Medulla oblongata (tissue), 1 donor: ENCODE data around the gene ELF1.
A peak's percentile ranks its signal among the peaks of the same experiment; 100 is the strongest.
"Not testable (repeated sequence)": the region's sequence is repeated elsewhere in the genome, so short reads cannot be mapped to it uniquely, and the experiment has no call there.

Experiments used
- DNase-seq: peaks from one replicate; pipeline ENCODE4 v3.0.0-alpha.2; 2015; ENCODE audit errors: extremely low spot score

ELF1 gene

GRCh38 chr13:41042419-41042818 lies 23.3 kb upstream of the ELF1 start:
- not testable (repeated sequence) for DNase-seq

DNA sequence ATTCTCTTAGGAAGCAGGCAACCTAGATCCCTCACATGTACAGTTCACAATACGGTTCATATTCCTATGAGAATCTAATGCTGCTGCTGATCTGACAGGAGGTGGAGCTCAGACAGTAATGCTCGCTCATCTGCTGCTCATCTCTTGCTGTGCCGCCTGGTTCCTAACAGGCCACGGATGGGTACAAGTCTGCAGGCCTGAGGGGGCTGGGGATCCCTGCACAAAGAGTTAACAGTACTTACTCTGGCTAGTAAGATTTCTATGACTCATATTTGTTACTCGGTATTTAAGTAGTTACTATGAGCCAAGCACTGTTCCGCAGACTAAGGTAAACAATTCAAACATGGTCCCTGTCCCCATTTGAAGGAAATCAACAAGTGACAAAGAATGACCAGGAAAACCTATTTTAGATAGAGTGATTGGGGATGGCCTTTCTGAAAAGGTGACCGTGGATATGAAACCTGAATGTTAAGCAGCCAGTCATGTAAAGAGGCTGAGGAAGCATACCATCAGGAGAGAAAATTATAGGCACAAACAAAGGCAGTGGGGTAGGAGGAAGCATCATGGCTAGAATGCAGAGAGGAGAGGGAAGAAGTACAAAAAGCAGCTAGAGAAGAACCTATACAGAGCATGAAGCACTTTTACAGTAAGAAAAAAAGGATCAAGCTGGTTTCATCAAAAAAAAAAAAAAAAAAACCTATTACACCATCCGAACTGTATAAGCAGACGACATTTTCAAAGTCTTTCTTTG lies 21.6 kb upstream of the ELF1 start:
- DNase-seq: no peak

GRCh38 chr13:41039746-41040145 lies 20.6 kb upstream of the ELF1 start:
- DNase-seq: no peak

- not testable (repeated sequence) for DNase-seq
These were observed 17.4 kb upstream of the ELF1 start for GRCh38 chr13:41036557-41036956.

GRCh38 chr13:41034881-41035280 lies 15.8 kb upstream of the ELF1 start:
- no peak for DNase-seq

- no peak for DNase-seq
These were observed 15.3 kb upstream of the ELF1 start for GRCh38 chr13:41034382-41034781.

- DNase-seq: no peak
These were observed 13.7 kb upstream of the ELF1 start for GRCh38 chr13:41032691-41033376.

DNA sequence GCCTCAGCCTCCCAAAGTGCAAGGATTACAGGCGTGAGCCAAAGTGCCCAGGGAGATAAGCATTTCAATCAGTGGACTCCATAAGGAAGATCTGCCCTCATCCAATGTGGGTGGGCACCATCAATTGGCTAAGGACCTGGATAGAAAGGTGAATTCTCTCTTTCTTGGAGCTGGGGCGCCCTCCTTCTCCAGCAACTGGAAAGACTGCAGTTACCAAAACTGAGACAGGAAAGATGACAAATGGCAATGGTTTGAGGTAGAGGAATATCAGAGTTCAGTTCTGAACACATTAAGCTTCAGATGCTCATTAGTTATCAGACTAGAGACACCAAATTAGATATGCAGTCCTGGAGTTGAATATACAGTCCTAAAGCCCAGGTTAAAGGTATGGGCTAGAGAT lies 10.5 kb upstream of the ELF1 start:
- DNase-seq: no peak

DNA sequence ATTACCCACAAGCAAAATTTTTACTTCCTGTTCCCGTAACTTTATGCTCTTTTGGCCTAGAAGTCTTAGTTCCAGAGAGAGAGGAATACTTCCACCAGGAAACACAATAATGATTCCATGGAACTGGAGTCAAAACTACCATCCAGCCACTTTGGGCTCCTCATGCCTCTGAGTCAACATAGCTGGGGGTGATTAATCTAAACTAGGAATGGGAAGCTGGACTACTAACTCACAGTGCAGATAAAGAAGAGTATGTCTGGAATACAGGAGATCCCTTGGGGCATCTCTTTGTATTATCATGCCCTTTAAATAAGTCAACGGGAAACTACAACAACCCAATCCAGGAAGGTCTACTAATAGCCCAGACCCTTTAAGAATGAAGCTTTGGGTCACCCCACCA lies 8.9 kb upstream of the ELF1 start:
- DNase-seq: no peak

- no peak for DNase-seq
These were observed 7.7 kb upstream of the ELF1 start for GRCh38 chr13:41026788-41027187.

DNA sequence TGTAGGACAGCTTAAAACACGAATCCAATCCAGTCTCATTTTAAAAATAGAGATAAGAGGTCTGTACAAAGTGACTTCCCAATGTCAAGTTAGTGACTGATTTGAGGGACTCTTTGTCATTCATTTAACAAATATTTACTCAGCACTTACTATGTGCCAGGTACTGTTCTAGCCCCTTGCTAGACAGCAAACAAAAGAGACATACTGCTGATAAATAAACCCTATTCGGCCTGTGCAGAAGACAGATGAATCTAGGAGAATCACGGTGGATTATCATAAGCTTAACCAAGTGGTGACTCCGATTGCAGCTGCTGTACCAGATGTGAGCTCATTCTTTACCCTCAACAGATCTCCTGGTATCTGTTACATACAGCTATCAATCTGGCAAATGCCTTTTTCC lies 6.4 kb upstream of the ELF1 start:
- DNase-seq: no peak

DNA sequence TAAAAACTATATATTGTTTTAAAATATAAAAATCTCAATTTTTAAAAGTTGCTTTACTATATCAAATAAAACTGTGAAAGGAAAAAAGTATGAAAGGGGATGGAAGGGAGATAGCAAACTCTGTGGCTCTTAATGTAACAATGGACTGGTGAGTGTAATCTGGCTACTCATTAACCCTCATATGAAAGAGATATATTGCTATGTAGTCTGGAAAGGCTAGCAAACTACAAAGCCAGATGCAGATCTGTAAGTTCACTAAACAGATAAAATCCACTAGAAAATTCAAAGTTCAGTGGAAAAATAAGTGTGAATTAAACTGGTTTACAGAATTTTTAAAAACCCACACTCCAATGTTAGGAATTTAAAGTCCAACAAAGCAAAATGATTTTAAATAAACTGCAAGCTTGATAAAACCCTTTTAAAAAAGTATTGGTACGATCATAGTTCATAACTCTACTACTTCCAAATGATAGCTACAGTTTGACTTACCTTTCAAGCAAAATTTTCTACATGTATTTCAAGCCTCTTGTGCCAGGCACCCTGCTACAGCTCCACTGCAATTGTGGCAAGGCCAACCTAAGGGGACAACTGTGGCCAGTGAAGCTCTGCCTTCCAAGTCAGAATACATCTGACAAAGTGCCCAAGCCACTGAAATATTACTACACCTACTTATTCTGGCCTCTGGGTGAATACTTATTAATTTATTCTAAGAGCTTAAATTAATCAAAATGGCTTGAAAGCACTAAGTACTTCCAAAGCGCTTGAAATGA lies 647 bp upstream of the ELF1 start:
- peak; percentile 34 for DNase-seq

DNA sequence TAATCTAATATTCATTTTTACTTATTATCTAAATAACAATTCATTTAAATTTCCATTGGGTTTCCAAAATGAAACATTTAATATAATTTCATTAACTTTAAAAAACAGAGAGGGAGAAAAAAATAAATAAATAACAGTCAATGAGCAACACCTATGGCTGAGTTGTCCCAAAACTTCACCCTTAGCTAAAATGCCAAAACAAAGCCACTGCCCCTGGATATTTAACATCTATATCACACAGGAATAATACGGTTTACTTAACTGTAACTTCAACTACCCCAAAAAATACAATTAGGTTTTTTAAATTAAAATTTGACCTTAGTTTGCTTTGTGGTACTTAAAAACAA lies 541 bp downstream of the ELF1 start:
- no peak for DNase-seq

GRCh38 chr13:41017817-41018601 lies 1.1 kb downstream of the ELF1 start:
- DNase-seq: peak; percentile 30

DNA sequence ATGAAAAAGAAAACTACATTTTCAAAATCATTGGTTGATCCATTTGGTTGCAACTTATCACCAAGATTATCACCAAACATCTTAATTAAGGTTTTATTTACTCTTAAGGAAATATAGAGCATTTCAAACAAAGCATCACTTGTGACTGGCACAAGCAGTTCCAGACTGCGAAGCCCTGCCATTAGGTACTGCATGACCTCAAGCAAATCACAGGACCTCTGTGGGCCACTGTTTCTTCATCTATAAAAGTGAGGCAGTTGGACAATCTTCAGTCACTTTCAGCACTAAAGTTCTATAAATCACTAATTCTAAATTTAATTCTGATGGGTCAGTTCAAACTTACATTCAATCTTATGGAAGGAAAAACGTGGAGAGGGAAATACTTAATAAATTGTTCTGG lies 2.0 kb downstream of the ELF1 start:
- DNase-seq: peak; percentile 83

- DNase-seq: no peak
These were observed 3.2 kb downstream of the ELF1 start for GRCh38 chr13:41015920-41016319.

DNA sequence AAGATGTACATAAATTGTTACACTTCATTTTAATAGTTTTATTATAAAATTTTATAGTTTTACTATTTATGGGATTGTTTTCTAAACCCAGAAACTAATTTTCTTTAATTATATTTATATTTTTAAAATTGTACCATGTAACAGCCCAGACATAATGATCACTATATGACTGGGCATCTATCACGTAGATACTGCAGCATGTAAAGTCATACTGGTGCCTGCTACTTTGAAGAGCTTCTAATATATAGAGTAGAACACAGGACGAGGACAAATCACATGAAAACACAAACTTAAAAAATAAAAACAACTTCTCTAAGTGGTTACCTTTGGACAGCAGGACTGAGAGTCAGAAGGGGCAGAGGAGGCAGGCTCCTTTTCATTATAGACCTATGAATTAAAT lies 5.3 kb downstream of the ELF1 start:
- no peak for DNase-seq

GRCh38 chr13:41012536-41012935 lies 6.6 kb downstream of the ELF1 start:
- no peak for DNase-seq

- DNase-seq: no peak
These were observed 7.6 kb downstream of the ELF1 start for GRCh38 chr13:41011382-41011956.

GRCh38 chr13:41008349-41008980 lies 10.7 kb downstream of the ELF1 start:
- DNase-seq: no peak

DNA sequence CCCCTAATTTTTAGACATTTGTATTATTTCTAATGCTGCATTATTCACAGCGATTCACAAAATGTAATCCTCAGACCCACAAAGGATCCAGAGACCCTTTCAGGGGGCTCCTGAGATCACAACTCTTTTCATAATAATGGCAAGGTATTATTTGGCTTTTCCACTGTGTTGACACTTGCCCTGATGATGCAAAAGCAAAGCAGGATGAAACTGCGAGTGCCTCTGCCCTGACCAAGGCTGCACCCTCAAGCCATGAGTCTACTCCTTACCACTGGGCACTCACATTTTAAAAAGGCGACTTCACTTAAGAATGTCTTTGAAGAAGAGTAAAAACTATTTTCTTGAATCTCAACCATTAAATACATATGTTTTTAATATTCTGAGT lies 11.4 kb downstream of the ELF1 start:
- DNase-seq: no peak
